GM12875 (cell line): ENCODE data around the gene IER3.

Experiments used
- H3K4me3 ChIP-seq: one replicate; pipeline ENCODE4 v1.5.1; 2011; ENCODE audit warnings: low read depth, low read length, control low read depth
- CTCF ChIP-seq: IDR thresholded peaks from 2 replicates; pipeline ENCODE4 v1.5.1; 2011; ENCODE audit warnings: low read depth, mild to moderate bottlenecking, control low read depth, inconsistent platforms, low read length, moderate library complexity, borderline replicate concordance; ENCODE audit not compliant: insufficient read depth

Gene IER3

GRCh38 chr6:30720738-30721197, 23.6 kb downstream of the IER3 start:
- no peak for TF ChIP-seq CTCF
- H3K4me3 ChIP-seq, result peak overlapping the region; percentile 68

GRCh38 chr6:30719791-30720737, 24.3 kb downstream of the IER3 start, which contains the start of gene TUBB:
TSS of gene TUBB (plus strand) at chr6:30720352. CDS start at chr6:30720507, 155 bp downstream.
- H3K4me3 ChIP-seq, result peak within 1 kb of the TSS; percentile 68
- no peak for TF ChIP-seq CTCF

- peak overlapping the region; percentile 48 for H3K4me3 ChIP-seq
These were observed 25.0 kb downstream of the IER3 start for GRCh38 chr6:30719356-30719755.

GRCh38 chr6:30717845-30718720, 26.3 kb downstream of the IER3 start:
- peak overlapping the region; percentile 40 for H3K4me3 ChIP-seq

More at GRCh38 chr6:30719356-30719755, 25.0 kb downstream of the IER3 start:
- no peak for TF ChIP-seq CTCF

- TF ChIP-seq CTCF, result peak; percentile 25; the same call in 1 of the 2 replicates
- peak within 1 kb of the TSS; percentile 56 for H3K4me3 ChIP-seq
These were observed 27.1 kb downstream of the IER3 start, which contains the start of gene MDC1 for GRCh38 chr6:30717129-30717844. TSS of gene MDC1 (minus strand) at chr6:30717281. CDS start at chr6:30715175, 2,106 bp downstream.

GRCh38 chr6:30716879-30717128, 27.5 kb downstream of the IER3 start:
- no peak for TF ChIP-seq CTCF
- peak overlapping the region; percentile 56 for H3K4me3 ChIP-seq

- no peak overlapping the region for H3K4me3 ChIP-seq
- no peak for TF ChIP-seq CTCF
These were observed 30.1 kb downstream of the IER3 start for GRCh38 chr6:30714263-30714662.
